ENCODE measurements around the gene RDH11.

- TF ChIP-seq POLR2AphosphoS5 (IDR thresholded peaks at IDR 0.05; ENCODE audit: low read depth, low read length) (peak; percentile 62), SIN3A (IDR thresholded peaks at IDR 0.05; ENCODE audit: borderline replicate concordance, insufficient read depth, low read length) (no peak; the same call in 1 of the 2 replicates), TAF1 (IDR thresholded peaks at IDR 0.05; ENCODE audit: borderline replicate concordance, insufficient read depth, low read length) (peak; percentile 51; the same call in 1 of the 2 replicates)
Observed at GRCh38 chr14:67694791-67695393, 672 bp downstream of the RDH11 start.
